ENCODE data around the gene GTF3C2. TPM values are rescaled to one million over a fixed set of nuclear protein-coding genes. Genes with fewer than 3 reads are reported as not detected.

Gene GTF3C2
- total and polyA plus RNA-seq, 2 of the 13 experiments (the other 11 are each of a cell fraction or from before 2014, with no cell fraction given): 77.5 to 130 TPM

DNA sequence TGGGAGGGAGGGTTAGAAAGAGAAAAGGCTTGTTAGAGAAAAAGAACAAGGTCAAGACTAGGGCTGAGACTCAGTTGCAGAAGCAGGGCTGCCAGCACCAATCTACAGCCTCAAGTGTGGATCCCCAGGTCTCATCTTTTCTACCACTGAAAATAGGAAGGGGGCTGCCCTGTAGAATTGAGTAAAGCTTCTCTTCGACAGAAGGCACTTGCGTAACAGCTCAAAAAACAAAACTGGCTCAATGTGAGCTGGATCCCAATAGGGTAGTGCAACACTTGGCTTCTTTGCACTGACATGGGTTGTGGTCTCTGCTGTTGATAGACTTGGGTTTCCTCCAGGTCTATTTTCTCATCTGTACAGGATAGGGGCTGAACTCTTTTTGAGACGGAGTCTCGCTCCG, 31.8 kb downstream of the GTF3C2 start (continued):
- 0 out of 2 replicates have a peak, but pooled peaks have one; percentile 12 for TF ChIP-seq SALL1 (CRISPR knock-in tag; IDR thresholded peaks at IDR 0.05)
- TF ChIP-seq ZMYM3 (CRISPR knock-in tag; IDR thresholded peaks at IDR 0.05): no peak
- peak; percentile 35 for TF ChIP-seq RBM22 (optimal IDR thresholded peaks at IDR 0.05; ENCODE audit: low read length)
- no peak for TF ChIP-seq ZNF652 (CRISPR knock-in tag; IDR thresholded peaks at IDR 0.05; ENCODE audit: borderline replicate concordance, low read depth)
- TF ChIP-seq ZNF780A (CRISPR knock-in tag; IDR thresholded peaks at IDR 0.05): no peak
- no peak for TF ChIP-seq KLF16 (CRISPR knock-in tag; IDR thresholded peaks at IDR 0.05)
- TF ChIP-seq POLR2AphosphoS5 (IDR thresholded peaks at IDR 0.05; ENCODE audit: low read depth, low read length): peak; percentile 45
- TF ChIP-seq GLI4 (CRISPR knock-in tag; IDR thresholded peaks at IDR 0.05; ENCODE audit: borderline replicate concordance): no peak
- TF ChIP-seq ETS1 (CRISPR knock-in tag; IDR thresholded peaks at IDR 0.05): no peak
- peak; percentile 64 for TF ChIP-seq CEBPG (CRISPR knock-in tag; IDR thresholded peaks at IDR 0.05)
- TF ChIP-seq MAFK (conservative IDR thresholded peaks at IDR 0.05 in 1 of 2, IDR thresholded peaks at IDR 0.05 in 1 of 2; ENCODE audit: low read length in 2 of 2): no peak
- TF ChIP-seq, protein P1, sequence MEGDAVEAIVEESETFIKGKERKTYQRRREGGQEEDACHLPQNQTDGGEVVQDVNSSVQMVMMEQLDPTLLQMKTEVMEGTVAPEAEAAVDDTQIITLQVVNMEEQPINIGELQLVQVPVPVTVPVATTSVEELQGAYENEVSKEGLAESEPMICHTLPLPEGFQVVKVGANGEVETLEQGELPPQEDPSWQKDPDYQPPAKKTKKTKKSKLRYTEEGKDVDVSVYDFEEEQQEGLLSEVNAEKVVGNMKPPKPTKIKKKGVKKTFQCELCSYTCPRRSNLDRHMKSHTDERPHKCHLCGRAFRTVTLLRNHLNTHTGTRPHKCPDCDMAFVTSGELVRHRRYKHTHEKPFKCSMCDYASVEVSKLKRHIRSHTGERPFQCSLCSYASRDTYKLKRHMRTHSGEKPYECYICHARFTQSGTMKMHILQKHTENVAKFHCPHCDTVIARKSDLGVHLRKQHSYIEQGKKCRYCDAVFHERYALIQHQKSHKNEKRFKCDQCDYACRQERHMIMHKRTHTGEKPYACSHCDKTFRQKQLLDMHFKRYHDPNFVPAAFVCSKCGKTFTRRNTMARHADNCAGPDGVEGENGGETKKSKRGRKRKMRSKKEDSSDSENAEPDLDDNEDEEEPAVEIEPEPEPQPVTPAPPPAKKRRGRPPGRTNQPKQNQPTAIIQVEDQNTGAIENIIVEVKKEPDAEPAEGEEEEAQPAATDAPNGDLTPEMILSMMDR (CRISPR knock-in tag; IDR thresholded peaks at IDR 0.05): no peak
- no peak for TF ChIP-seq ZNF776 (CRISPR knock-in tag; IDR thresholded peaks at IDR 0.05)
- peak in 1 of 2 experiments; percentile 50; a peak in 1 of 4 replicates for TF ChIP-seq POLR2A (IDR thresholded peaks at IDR 0.05; ENCODE audit: insufficient read depth in 1 of 2, low read depth in 2 of 2, low read length in 2 of 2)
- TF ChIP-seq, protein P2, sequence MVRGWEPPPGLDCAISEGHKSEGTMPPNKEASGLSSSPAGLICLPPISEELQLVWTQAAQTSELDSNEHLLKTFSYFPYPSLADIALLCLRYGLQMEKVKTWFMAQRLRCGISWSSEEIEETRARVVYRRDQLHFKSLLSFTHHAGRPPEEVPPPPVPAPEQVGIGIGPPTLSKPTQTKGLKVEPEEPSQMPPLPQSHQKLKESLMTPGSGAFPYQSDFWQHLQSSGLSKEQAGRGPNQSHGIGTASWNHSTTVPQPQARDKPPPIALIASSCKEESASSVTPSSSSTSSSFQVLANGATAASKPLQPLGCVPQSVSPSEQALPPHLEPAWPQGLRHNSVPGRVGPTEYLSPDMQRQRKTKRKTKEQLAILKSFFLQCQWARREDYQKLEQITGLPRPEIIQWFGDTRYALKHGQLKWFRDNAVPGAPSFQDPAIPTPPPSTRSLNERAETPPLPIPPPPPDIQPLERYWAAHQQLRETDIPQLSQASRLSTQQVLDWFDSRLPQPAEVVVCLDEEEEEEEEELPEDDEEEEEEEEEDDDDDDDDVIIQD (CRISPR knock-in tag; IDR thresholded peaks at IDR 0.05; ENCODE audit: low read depth): no peak
- no peak for TF ChIP-seq SP1 (IDR thresholded peaks at IDR 0.05)
- no peak for TF ChIP-seq SP1 (CRISPR knock-in tag; IDR thresholded peaks at IDR 0.05)
- no peak for TF ChIP-seq MTA1 (CRISPR knock-in tag; IDR thresholded peaks at IDR 0.05; ENCODE audit: borderline replicate concordance)
- TF ChIP-seq HNRNPLL (IDR thresholded peaks at IDR 0.05; ENCODE audit: low read depth, low read length, poor library complexity, severe bottlenecking): no peak
- TF ChIP-seq, protein P3, sequence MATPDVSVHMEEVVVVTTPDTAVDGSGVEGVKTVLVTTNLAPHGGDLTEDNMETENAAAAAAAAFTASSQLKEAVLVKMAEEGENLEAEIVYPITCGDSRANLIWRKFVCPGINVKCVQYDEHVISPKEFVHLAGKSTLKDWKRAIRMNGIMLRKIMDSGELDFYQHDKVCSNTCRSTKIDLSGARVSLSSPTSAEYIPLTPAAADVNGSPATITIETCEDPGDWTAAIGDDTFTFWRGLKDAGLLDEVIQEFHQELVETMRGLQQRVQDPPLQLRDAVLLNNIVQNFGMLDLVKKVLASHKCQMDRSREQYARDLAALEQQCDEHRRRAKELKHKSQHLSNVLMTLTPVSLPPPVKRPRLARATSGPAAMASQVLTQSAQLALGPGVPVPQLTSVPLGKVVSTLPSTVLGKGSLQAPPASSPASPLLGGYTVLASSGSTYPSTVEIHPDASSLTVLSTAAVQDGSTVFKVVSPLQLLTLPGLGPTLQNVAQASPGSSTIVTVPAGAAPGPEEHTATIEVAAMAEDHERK (CRISPR knock-in tag; IDR thresholded peaks at IDR 0.05; ENCODE audit: low read depth): no peak
- peak; percentile 71 for TF ChIP-seq CEBPB (IDR thresholded peaks at IDR 0.05; ENCODE audit: borderline replicate concordance, low read depth, low read length)
- TF ChIP-seq SP140L (CRISPR knock-in tag; IDR thresholded peaks at IDR 0.05; ENCODE audit: borderline replicate concordance): no peak
- no peak for TF ChIP-seq TEAD2 (CRISPR knock-in tag; IDR thresholded peaks at IDR 0.05)
- no peak for TF ChIP-seq ZNF567 (CRISPR knock-in tag; IDR thresholded peaks at IDR 0.05; ENCODE audit: borderline replicate concordance)
- TF ChIP-seq ZNF343 (CRISPR knock-in tag; IDR thresholded peaks at IDR 0.05): 0 out of 2 replicates have a peak, but pooled peaks have one; percentile 35
